HEK293T (cell line): ENCODE measurements around the gene ANKRD44.

Experiments used
- CTCF ChIA-PET: fragments of 350-600 bp; formaldehyde crosslinking; extraction: SDS; loops from one replicate; lab custom pipeline; 2021; ENCODE audit warnings: antibody characterized with exemption, inconsistent platforms; lab: Yijun Ruan, JAX
- POLR2A ChIA-PET: fragments of 350-600 bp; formaldehyde crosslinking; extraction: SDS; loops from one replicate; lab custom pipeline; 2020; ENCODE audit warnings: antibody characterized with exemption, inconsistent platforms; lab: Yijun Ruan, JAX
- DNase-seq: peaks from one replicate; pipeline ENCODE4 v3.0.0; 2012; ENCODE audit warnings: mixed read lengths; ENCODE audit errors: extremely low spot score
- ARNT ChIP-seq: fragments of 450-650 bp; IDR thresholded peaks from 2 replicates; pipeline ENCODE4 v1.6.1; 2017; ENCODE audit warnings: mild to moderate bottlenecking
- BHLHE40 ChIP-seq: fragments of 450-650 bp; IDR thresholded peaks from 2 replicates; pipeline ENCODE4 v1.6.1; 2016; ENCODE audit warnings: mild to moderate bottlenecking, moderate library complexity, borderline replicate concordance
- CTBP1 ChIP-seq: fragments of 450-650 bp; IDR thresholded peaks from 2 replicates; pipeline ENCODE4 v1.6.1; 2016; ENCODE audit warnings: borderline replicate concordance
- ELF4 ChIP-seq: fragments of 450-650 bp; IDR thresholded peaks from 2 replicates; pipeline ENCODE4 v1.6.1; 2017; ENCODE audit warnings: antibody characterized with exemption
- FOXA1 ChIP-seq: fragments of 450-650 bp; IDR thresholded peaks from 2 replicates; pipeline ENCODE4 v1.6.1; 2016; ENCODE audit warnings: mild to moderate bottlenecking
- FOXK2 ChIP-seq: fragments of 450-650 bp; IDR thresholded peaks from 2 replicates; pipeline ENCODE4 v1.6.1; 2016; ENCODE audit warnings: mild to moderate bottlenecking
- FOXM1 ChIP-seq: fragments of 450-650 bp; IDR thresholded peaks from 2 replicates; pipeline ENCODE4 v1.6.1; 2017; ENCODE audit warnings: mild to moderate bottlenecking, borderline replicate concordance
- HDGF ChIP-seq: fragments of 450-650 bp; IDR thresholded peaks from 2 replicates; pipeline ENCODE4 v1.6.1; 2017; ENCODE audit warnings: antibody characterized with exemption, borderline replicate concordance
- L3MBTL2 ChIP-seq: fragments of 450-650 bp; conservative IDR thresholded peaks from 2 replicates; pipeline ENCODE4 v1.6.1; 2016; ENCODE audit warnings: mild to moderate bottlenecking
- LEF1 ChIP-seq: fragments of 450-650 bp; IDR thresholded peaks from 2 replicates; pipeline ENCODE4 v1.6.1; 2017; ENCODE audit warnings: mild to moderate bottlenecking, borderline replicate concordance
- NFRKB ChIP-seq: fragments of 450-650 bp; IDR thresholded peaks from 2 replicates; pipeline ENCODE4 v1.6.1; 2016; ENCODE audit warnings: mild to moderate bottlenecking, moderate library complexity
- SP1 ChIP-seq: fragments of 450-650 bp; IDR thresholded peaks from 2 replicates; pipeline ENCODE4 v1.6.1; 2017
- SUZ12 ChIP-seq: fragments of 450-650 bp; IDR thresholded peaks from 2 replicates; pipeline ENCODE4 v1.6.1; 2016; ENCODE audit warnings: mild to moderate bottlenecking
- TARDBP ChIP-seq: fragments of 450-650 bp; IDR thresholded peaks from 2 replicates; pipeline ENCODE4 v1.6.1; 2016
- ZNF384 ChIP-seq: fragments of 450-650 bp; IDR thresholded peaks from 2 replicates; pipeline ENCODE4 v1.6.1; 2016
- TF ChIP-seq, protein P1 (sequence below): fragments of 450-650 bp; IDR thresholded peaks from 2 replicates; pipeline ENCODE4 v1.6.1; 2016

ANKRD44 gene

DNA sequence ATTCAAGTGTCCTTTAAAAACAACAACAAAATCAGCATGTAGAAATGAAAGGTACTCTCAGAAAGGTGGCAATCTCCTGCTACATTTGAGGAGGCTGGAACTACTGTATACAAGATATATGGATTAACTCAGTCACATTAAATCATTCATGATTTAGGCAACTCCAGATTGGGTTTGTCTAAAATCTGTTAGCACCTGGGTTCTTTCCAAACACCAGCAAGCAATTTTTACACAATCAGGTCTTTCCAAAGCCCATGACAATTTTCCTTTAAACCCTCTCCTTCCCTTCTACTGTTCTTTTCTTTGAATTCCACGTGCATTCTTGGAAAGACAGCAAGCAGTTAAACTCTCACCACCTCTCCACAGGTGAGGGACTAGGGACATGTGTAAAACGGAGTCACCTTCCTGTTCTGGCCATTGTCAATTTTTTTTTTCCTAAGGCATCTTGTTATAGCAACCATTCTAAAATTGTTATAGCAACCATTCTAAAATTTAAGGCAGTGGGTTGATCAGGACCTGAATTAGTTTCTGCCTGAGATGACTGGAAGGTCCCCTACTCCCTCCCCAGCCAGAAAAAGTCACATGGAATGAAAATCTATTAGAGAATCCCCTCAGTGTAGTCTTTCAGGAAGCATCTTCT, 113.9 kb downstream of the ANKRD44 start:
- TF ChIP-seq HDGF (no peak), TARDBP (no peak), ELF4 (no peak), CTBP1 (no peak), ARNT (no peak), ZNF384 (no peak), NFRKB (no peak)
- DNase-seq, result no peak
- ChIA-PET CTCF (no interaction called here), POLR2A (no interaction called here)

DNA sequence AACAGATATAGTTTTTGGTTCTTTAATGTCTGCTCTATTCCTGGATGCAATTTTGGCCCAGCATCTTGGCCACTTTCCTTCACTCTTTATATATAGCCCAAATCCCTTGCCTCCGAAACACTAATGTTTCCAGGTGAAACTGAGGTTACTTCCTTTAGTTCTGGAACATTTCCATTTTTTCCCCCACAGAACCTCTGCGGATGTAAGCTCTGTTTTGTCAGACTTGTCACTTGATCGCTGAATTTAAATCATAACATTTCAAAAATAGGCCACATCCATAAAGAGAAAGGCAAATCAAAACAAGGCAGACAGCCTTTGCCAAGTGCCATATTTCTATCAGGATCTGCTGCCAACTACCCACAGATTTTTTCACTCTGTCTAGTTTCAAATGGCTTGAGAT, 115.1 kb downstream of the ANKRD44 start:
- TF ChIP-seq FOXM1 (no peak), L3MBTL2 (no peak), LEF1 (no peak), ELF4 (no peak), TARDBP (no peak), SP1 (no peak), FOXK2 (no peak), NFRKB (no peak)
- TF ChIP-seq, protein P1, sequence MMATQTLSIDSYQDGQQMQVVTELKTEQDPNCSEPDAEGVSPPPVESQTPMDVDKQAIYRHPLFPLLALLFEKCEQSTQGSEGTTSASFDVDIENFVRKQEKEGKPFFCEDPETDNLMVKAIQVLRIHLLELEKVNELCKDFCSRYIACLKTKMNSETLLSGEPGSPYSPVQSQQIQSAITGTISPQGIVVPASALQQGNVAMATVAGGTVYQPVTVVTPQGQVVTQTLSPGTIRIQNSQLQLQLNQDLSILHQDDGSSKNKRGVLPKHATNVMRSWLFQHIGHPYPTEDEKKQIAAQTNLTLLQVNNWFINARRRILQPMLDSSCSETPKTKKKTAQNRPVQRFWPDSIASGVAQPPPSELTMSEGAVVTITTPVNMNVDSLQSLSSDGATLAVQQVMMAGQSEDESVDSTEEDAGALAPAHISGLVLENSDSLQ, result no peak
- CTCF ChIA-PET, result no interaction called here
- DNase-seq, result no peak
- POLR2A ChIA-PET, result no interaction called here

DNA sequence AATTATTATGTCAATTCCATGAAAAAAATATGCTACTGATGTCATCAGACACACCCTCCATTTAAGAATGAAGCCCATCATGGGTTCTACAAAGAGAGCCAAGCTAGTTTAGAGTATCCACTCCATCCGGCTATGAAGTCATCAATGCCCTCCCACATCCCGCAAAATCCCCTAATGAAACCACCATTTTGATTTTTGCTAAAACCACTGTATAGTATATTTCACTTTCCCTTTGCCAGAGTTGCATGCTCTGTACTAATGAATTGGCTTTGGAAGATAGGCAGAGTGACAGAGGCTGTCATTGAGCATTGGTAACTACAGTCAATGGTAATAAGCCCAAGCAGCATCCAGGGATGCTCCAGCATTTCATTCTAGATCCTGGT, 118.6 kb downstream of the ANKRD44 start:
- DNase-seq, result no peak
- ChIA-PET CTCF (interaction anchor here (0.6 to 0.8 kb wide), 2 partner anchors 10 to 117 kb away, joined by 3 read pairs; no protein-coding TSS in a partner anchor), POLR2A (no interaction called here)
- TF ChIP-seq NFRKB (no peak), SUZ12 (no peak), SP1 (no peak), FOXA1 (no peak), TARDBP (no peak), L3MBTL2 (no peak), BHLHE40 (no peak), ZNF384 (no peak), FOXM1 (no peak), ARNT (no peak), CTBP1 (no peak), FOXK2 (no peak), LEF1 (no peak), HDGF (no peak), ELF4 (no peak)
- TF ChIP-seq, protein P1, result no peak

DNA sequence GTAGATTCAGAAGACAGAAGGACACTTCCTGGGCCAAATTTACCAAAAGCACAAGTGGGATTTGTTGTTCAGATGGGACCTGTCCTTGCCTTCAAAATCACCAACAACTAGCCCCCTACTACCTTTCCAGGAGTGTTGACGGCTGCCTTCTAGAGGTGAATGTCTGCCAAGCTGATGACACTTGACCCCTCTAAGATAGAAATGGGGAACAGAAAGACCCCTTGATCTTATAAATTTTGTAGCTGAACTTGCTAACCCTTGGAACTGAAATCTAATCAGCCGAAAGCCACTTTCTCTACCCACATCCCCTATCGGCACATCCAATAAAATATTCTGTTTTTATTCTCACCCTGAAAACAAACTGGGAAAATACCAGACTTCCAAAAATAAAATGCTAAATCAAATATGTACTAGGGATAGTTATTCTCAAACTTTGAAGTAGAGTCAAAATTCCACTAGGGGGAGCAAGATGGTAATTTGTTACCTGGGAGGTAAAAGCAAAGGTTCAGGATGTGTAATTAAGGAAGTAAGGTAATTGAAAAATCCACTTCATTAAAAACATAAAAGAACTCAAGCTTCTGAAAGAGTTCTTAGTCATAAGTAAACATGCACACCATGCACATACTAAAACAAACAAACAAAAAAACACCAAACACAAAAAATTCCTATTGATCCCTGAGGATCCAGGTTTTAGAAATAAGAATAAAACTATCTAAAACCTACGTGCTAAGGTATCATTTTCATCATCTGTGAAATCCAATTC, 119.2 kb downstream of the ANKRD44 start:
- ChIA-PET POLR2A (no interaction called here), CTCF (interaction anchor here (0.6 to 0.8 kb wide), 4 partner anchors 10 to 117 kb away, joined by 3 to 4 read pairs (median 3); no protein-coding TSS in a partner anchor)
- TF ChIP-seq, protein P1, result no peak
- TF ChIP-seq LEF1 (no peak), FOXA1 (no peak), FOXK2 (no peak)
- DNase-seq, result peak; percentile 21

DNA sequence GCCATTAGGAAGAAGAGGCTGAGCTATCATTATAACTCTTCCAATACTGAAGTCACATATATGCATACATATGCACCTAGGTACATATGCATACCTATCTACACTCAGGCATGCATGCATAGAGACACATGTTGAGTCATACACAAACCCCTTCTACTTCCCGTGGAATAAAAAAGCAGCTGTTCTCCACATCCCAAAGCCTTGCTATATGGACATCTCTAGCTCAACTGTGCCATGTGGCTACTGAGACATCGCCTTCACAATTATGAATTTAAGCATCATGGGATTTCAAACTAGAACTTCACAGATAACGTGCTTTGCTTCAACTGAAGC, 120.5 kb downstream of the ANKRD44 start:
- TF ChIP-seq SP1 (no peak), L3MBTL2 (no peak), FOXM1 (no peak), ARNT (no peak), FOXK2 (no peak), TARDBP (no peak), ELF4 (no peak), BHLHE40 (no peak), FOXA1 (no peak), HDGF (no peak), SUZ12 (no peak)
- TF ChIP-seq, protein P1, result no peak
- ChIA-PET POLR2A (no interaction called here), CTCF (interaction anchor here (0.8 to 1.3 kb wide), 3 partner anchors 8 to 121 kb away, joined by 3 to 4 read pairs (median 3); no protein-coding TSS in a partner anchor)
- DNase-seq, result no peak
